ENCODE data around the gene PRTG. TPM values are rescaled to one million over a fixed set of nuclear protein-coding genes. Genes with fewer than 3 reads are reported as not detected.

Gene PRTG
- total and polyA plus RNA-seq, 2 of the 13 experiments (the other 11 are each of a cell fraction or from before 2014, with no cell fraction given) = 13.2 to 22.3 TPM

GRCh38 chr15:55770806-55771205 lies 27.9 kb upstream of the PRTG start (continued):
- TF ChIP-seq PRDM10 (CRISPR knock-in tag; IDR thresholded peaks at IDR 0.05; ENCODE audit: low read depth) (no peak), ZFAT (CRISPR knock-in tag; conservative IDR thresholded peaks at IDR 0.05) (no peak), KAT7 (CRISPR knock-in tag; IDR thresholded peaks at IDR 0.05; ENCODE audit: borderline replicate concordance) (no peak), ZMYM2 (CRISPR knock-in tag; IDR thresholded peaks at IDR 0.05) (no peak), MAFK (conservative IDR thresholded peaks at IDR 0.05 in 1 of 2, IDR thresholded peaks at IDR 0.05 in 1 of 2; ENCODE audit: low read length in 2 of 2) (no peak)

- intact Hi-C loops (cut with micrococcal nuclease; ENCODE audit: unreplicated experiment) = no loop called here
- no peak for DNase-seq (ENCODE audit: low spot score)
- 38% methylated on average over 4 of the region's 4 CpGs for WGBS (ENCODE audit: low lambda C conversion rate)
- Histone ChIP-seq H3K36me3 (replicated peaks in 1 of 2; ENCODE audit: control insufficient read depth in 1 of 2, insufficient read depth in 2 of 2, low read length in 2 of 2) (no peaks in the 10 kb centered on the region), H3K27me3 (ENCODE audit: control insufficient read depth in 1 of 2, insufficient read depth in 2 of 2, low read length in 2 of 2) (no peaks in the 10 kb centered on the region), H3K27ac (ENCODE audit: extremely low read length, insufficient read depth, low read length) (no peak overlapping the region), H3K4me3 (replicated peaks in 1 of 3; ENCODE audit: insufficient read depth in 1 of 3, low read depth in 2 of 3, low read length in 3 of 3) (no peak overlapping the region), H2AFZ (ENCODE audit: low read length) (no peak overlapping the region), H3K9ac (ENCODE audit: insufficient read depth, low read depth, low read length) (no peak overlapping the region), H4K20me1 (ENCODE audit: insufficient read depth, low read length) (no peaks in the 10 kb centered on the region), H3K4me2 (ENCODE audit: low read depth, low read length) (no peak overlapping the region), H3K79me2 (ENCODE audit: insufficient read depth, low read length) (no peaks in the 10 kb centered on the region), H3K4me1 (ENCODE audit: insufficient read depth, low read length) (no peaks in the 10 kb centered on the region), H3K9me3 (ENCODE audit: low read length) (no peaks in the 10 kb centered on the region)
- BruUV-seq (replicated peaks) = no TSS peak
- POLR2A ChIA-PET = no interaction called here
- no peak for FAIRE-seq
- in situ Hi-C loops (cut with HindIII; ENCODE audit: extremely low pct_ligation_motif_present, low pct_unique_long_range_greater_than_20kb) = no loop called here
- CTCF ChIA-PET (ENCODE audit: low intra/inter-chr PET ratio, low total read pairs) = no interaction called here
- no peak for TF ChIP-seq NR1H2 (CRISPR knock-in tag; IDR thresholded peaks at IDR 0.05; ENCODE audit: borderline replicate concordance, low read depth)
- TF ChIP-seq REXO4 (CRISPR knock-in tag; IDR thresholded peaks at IDR 0.05; ENCODE audit: borderline replicate concordance) = no peak
- TF ChIP-seq SP2 (CRISPR knock-in tag; IDR thresholded peaks at IDR 0.05) = no peak
- TF ChIP-seq SP1 (IDR thresholded peaks at IDR 0.05) = no peak
- TF ChIP-seq SP1 (CRISPR knock-in tag; IDR thresholded peaks at IDR 0.05) = no peak
- TF ChIP-seq ZNF773 (CRISPR knock-in tag; IDR thresholded peaks at IDR 0.05; ENCODE audit: borderline replicate concordance) = no peak
- no peak for ATAC-seq
Measured at GRCh38 chr15:55770261-55770660, 27.3 kb upstream of the PRTG start.

All from HepG2 (cell line).